HG03442 (cell line): ENCODE measurements around the gene USP9Y.

ENCODE experiments used
- ATAC-seq: cut with Tn5 transposase; IDR thresholded peaks from one replicate; pipeline ENCODE4 v1.9.1; 2021; ENCODE audit warnings: mild to moderate bottlenecking, moderate library complexity; ENCODE audit not compliant: unreplicated experiment

Gene USP9Y

DNA sequence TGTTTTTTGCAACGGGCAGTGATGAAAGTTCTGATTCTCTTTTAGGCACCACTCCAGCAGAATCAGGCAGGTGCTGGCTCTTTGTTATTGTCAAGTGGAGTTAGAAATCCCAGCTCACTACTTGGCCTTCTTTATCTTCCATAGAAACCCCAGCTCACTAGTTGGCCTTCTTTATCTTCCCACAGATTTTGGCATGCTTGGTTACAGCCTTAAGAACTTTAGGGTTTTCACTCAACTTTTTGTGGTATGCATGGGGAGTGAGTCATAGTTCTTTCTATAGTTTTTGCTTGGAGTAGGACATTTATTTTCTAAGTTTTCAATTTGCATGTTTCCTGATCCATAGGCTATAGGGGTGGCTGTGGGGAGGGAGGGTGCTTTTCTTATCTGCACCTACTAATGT, 55.0 kb downstream of the USP9Y start:
- no peak for ATAC-seq

DNA sequence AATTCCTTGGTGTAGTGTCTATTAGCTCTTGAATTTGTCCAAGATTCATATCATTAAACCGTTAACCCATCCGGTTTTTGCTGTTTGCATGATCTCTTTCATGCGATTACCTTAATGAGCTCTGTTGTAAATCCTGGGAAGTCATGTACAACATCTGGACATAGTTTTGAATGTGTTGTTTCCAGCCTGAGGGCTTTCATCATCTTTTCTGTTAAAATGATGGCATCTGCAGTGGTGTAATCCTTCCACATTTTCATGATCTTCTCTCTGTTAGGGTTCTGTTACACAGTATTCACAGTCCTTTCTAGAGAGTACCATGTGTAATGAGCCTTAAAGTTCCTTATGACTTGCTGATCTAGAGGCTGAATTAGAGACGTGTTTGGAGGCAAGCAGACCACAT, 64.9 kb downstream of the USP9Y start:
- ATAC-seq, result no peak

DNA sequence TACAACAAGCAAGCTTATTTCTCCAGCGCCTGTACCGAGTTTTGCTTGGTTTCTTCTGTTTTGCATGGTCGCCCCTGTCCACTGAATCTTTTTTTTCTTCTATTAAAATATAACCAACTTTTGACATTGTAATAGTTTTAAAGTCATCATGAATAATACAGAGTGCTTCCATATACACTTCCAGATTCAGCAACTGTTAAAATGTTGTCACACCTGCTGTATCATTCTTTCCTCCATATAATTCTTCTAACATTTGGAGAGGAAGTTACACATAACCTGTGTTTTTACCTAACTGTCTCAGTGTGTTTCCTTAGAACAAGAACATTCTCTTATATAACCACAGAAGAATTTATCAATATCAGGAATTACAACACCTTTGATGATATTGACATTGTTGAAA, 83.5 kb downstream of the USP9Y start:
- ATAC-seq, result no peak

DNA sequence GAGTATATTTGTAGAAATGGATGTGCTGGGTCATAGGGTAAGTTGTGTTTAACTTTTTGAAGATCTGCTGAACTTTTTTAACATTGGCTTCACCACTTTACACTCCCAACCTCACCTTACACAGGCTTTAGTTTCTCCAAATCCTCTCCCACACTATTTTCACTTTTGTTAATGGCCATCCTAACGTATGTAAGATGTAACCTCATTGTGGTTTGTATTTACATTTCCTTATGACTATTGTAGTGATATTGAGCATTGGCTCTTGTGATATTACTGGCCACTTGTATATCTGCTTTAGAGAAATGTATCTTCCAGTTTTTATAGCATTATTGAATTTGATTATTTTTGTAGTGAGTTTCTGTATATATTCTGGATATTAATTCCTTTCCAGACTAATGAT, 93.0 kb downstream of the USP9Y start:
- peak; percentile 65 for ATAC-seq

DNA sequence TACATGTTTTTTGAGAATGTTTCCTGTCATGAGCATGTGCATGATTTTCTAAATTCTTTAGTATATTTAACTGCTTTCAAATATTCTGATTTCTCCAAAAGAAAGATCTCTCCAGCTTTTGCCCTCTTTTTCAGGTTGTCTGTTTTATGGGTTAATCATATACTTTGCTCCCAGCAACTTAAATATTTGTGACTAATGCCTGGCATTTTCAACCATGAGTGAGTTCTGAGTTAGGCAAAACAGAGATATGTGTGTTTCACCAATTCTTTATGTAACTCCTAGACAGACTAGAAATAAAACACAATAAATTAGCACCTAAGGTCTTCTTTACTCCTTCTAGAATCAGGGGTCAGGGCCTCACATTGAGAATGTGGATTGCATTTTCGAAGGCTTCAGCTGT, 107.0 kb downstream of the USP9Y start:
- no peak for ATAC-seq

DNA sequence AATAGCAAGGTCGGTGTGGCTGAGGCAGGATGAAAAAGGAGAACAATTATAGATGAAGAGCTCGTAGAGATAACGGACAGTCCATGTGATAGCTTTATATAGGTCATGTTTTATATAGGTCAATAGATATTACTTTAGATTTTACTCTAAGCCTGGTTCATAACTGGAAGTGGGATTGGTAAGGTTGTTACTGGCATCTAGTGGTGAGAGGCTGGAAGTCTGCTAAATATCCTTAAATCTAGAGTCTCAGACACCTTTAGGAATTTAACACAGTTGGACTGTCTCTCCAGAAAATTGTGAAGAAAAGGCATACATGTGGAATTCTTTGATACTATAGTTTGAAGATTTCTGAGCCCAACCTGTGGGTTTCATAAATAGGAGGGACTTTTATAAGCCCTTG, 108.0 kb downstream of the USP9Y start:
- ATAC-seq, result no peak

DNA sequence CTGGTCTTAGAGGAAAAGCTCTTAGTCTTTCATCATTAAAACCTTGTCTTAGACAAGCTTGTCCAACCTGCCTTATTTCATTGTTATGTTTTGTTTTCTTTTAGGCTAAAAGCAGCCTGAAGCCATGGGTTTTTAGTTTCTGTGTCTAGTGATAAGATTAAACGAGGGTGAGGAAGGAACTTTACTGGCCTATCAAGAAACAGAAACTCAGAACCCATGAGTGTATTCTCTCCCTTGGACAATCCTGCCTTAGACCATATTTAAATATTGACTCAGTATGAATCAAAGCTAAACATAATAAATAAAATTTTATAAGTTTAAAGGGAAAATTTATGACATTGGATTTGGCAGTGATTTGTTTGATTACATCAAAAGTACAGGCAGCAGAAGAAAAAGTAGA, 122.4 kb downstream of the USP9Y start:
- no peak for ATAC-seq

DNA sequence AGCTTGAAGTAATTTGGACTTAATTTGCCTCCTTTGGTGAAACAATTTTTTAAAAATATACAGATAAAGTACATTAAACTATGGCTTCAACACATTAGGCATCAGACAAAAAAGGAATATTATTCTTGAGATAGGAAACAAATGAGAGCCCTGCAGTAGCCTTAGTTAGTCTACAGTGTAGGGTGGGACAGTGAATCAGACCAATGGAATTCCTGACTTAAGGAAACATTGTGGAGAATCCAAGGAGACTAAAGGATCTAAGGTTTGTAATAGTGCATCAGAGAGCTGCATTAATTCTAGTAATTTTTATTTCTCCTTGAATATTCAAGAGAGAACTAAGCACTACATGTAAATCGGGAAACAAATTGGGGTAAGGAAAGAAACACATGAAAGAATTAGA, 125.8 kb downstream of the USP9Y start:
- ATAC-seq, result no peak

DNA sequence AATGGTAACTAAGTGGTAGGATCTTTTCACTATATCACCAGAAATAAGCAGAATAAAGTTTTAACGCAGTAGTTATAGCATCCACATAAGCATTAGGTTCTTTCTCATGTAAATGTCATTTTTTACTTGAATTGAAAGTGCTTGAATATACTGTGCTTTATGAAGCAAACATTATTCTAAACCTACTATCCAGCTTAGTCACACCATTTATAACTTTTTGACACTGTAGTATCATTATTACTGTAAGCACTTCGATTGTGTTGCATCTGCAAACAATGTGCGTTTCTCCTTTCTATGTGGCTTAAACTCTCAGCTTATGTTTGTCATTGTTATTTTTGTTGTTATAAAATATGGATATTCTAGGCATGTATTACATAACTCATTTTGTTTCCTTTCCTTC, 132.3 kb downstream of the USP9Y start:
- ATAC-seq, result no peak

DNA sequence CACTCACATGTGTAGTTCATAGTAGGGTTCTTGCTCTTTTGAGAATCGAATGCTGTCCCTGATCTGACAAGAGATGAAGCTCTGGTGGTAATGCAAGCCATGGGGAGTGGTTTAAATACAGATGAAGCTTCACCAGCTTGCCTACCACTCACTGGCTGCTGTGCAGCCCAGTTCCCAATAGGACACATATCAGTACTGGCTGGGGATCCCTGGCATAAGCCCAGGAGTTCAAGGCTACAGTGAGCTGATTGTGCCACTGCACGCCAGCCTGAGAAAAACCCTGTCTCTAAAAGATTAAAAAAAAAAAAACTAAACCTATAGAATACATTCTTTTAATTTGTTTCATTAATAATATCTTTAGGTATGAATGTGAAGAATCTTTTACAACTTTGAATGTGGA, 136.5 kb downstream of the USP9Y start:
- ATAC-seq, result no peak

DNA sequence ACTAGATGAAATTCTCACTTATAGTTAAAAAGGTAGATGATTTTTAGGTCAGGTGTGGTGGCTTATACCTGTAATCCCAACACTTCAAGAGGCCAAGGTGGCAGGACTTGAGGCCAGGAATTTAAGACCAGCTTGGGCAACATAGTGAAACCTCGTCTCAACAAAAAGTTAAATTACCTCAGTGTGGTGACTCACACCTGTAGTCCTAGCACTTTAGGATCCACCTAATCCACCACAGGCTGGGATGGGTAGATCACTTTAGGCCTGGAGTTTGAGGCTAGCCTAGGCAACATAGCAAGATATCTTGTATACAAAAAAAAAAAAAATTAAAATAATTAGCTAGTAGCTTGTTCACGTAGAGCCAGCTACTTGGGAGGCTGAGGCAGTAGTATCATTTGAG, 140.3 kb downstream of the USP9Y start:
- ATAC-seq, result no peak

DNA sequence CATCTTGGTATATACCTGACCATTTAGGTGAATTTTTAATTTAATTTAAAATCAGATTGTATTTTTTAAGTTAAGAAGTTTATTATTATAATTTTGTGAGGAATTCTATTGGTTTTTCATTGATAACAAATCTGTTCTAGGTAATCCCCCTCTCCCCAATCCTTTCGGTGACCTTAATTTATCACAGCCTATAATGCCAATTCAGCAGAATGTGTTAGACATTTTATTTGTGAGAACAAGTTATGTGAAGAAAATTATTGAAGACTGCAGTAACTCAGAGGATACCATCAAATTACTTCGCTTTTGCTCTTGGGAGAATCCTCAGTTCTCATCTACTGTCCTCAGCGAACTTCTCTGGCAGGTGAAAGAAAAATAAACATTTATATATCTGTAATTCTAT, 145.8 kb downstream of the USP9Y start:
- ATAC-seq, result no peak

DNA sequence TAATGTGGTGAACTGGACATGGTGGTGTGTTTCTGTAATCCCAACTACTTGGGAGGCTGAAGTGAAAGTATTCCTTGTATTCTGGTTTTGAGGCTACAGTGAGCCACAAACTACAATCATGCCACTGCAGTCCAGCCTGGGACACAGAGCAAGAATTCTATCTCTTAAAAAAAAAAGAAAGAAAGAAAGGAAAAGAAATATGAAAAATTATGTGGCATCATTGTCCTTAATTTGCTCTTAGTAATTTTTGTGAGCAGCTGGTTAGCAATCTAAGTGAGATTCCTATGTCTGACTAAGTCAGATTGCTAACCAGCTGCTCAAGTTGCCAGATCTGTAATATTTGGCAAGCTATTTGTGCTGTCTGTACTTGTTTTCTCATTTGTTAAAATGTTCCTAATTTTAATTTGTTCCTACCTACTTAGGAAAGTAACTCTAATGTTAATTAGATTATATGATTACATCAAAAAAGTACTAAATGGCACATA, 154.8 kb downstream of the USP9Y start:
- no peak for ATAC-seq

DNA sequence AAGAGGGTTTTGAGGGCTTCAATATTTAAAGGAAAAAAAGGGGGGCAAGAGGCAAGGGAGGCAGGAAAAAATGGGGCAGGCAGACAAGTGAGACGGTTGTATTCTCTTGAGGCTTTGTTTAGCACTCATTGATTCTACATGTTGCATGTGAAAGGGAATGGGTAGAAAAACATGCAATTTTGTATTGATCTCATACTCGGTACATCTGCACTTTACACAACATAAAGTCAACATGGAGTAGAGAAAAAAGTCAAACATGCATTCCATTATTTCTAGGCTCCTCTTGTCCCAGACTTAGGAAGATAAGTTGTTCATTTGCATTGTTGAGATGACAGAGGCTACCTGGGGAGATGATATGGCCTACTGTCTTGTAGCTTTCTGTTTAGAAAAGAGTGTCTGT, 166.9 kb downstream of the USP9Y start:
- no peak for ATAC-seq

DNA sequence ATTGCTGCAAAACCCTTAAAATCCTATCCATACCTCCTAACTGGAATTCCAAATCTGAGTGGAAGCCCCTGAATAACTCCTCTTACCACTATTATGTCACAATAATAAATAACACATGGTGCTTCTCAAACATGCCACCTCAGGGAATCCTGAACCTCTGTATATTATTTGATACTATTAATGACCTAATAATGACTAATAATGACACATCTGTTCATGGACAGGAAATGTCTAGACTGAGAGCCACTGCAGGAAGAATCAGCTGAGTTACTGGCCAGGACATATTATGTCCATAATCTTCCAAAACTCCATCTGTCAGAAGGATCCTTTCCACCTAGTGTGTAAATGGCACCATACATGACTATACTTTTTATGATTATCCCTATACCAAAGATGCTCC, 195.9 kb downstream of the USP9Y start:
- no peak for ATAC-seq

DNA sequence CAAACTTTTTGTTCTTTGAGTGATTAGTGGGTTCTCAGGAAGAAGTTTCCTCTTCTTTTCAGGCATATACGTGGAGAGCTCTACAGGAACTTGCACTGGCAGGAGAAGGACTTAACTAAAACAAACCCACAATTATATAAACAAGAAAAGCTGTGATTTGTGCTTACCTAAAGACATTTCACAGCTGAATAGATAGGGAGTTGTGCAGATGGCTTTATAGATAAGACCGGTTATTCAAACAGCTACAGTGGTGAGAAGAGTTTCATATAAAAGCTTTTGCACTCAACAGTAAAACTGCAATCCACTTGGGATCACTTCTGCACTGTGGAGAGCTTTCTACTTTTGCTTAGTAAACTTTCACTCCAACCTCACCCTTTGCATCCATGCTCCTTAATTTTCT, 197.6 kb downstream of the USP9Y start:
- no peak for ATAC-seq

DNA sequence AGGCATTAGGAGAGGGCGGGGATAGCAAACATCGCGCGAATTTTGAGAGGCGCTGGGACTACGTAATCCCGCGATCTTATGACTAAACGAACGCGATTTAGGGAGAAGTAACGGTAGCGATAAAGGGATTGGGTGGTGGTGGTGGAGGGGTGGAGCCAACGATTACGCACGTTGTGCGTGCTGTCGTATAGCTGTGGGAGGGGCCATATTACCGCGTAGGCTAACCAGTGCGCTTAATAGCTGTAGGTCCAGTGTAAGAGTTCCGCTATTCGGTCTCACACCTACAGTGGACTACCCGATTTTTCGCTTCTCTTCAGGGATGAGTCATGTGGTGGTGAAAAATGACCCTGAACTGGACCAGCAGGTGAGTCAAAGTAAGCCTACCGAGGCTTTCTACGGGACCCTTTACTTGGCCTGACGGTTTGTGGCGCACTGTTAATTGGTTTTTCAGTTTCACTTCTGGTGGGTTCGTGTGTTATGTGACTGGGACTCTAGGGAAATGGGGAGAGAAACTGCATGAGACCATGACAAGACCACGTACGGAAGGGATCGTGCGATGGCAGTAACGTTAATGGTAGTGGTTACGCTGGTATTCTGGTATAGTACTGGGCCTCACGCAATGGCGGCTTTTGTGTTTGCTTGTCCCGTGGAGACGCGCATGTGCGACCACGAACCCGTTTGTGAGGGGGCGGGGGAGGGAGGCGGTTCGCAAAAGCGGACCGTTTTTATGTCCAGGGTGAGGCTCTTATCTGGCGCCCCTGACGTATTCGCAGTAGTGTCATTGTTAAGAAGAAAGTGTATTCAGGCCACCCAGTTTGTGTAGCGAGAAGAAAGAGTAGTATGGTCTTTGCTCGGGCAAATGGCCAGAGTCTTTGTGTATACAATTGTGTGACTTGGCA, 203.8 kb downstream of the USP9Y start, which contains the start of gene DDX3Y:
Gene DDX3Y, plus strand, starts transcription at position 251 of the 899 bp plus-strand sequence. Its CDS starts 69 bp downstream, at position 320.
- ATAC-seq, result peak; percentile 89

DNA sequence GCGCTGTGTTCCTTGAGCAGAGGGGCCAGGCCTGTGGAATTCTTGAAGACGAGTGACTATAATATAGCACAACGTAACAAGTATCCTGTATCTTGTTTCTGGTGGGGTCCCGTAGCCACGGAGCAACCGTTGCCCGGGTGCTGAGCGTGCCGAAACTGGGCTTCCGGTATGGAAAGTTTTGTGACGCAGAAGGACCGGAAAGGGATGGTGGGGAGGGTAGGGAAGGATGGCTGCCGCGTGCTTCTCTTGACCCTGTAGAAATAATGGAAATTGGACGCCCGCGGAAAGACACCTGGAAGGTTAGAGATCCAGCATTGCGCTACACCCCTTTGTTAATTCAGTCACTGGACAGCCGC, 204.5 kb downstream of the USP9Y start:
- peak; percentile 39 for ATAC-seq

DNA sequence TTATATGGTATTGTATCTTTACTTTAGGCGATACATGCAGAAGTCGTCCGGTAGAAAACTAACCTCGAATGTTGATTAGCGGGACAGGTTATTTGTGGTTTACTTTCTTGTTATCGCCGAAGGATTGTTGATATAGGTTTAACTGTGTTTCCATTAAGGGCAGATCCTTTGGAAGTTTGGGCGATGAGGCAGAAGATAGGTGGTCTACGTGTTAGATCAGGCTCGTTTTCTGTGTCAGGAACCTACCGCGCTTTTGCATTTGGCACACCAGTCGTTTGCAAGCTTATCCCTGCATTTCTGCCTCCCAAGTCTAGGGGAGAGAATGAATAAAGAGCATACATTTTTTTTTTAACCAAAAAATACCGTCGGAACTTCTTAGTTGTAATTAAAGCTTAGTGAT, 204.9 kb downstream of the USP9Y start:
- ATAC-seq, result no peak
